ENCODE results near the gene DDR2. TPM values are rescaled to one million over a fixed set of nuclear protein-coding genes. Genes with fewer than 3 reads are reported as not detected.

Gene DDR2
- polyA plus RNA-seq (2012; ENCODE audit: insufficient read length, low read depth) = 88.3 TPM

DNA sequence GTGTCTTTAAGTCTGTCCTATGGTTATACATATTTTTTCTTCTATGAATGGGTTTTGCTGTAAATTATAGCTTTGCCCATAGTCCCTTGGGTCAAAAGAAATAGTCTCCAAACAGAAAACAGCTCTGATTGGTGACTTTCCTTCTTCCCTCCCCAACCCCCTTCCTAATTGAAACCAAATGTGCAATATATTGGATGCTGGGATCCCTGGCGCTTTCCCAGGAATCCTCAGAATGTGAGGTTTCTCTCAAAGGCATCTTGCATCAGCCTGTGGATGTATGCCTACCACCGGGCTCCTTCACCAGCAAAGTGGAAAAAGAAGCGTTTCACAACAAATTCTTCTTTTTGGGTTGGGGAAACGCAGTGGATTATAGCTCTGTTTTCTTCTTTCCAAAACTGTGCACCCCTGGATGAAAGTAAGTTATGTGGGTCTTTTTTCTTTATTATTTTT, at the start of gene DDR2:
DDR2 (plus strand) TSS at position 248 of the 450 bp plus-strand sequence. CDS start 86,600 bp downstream, outside the sequence.
- TF ChIP-seq, protein P1, sequence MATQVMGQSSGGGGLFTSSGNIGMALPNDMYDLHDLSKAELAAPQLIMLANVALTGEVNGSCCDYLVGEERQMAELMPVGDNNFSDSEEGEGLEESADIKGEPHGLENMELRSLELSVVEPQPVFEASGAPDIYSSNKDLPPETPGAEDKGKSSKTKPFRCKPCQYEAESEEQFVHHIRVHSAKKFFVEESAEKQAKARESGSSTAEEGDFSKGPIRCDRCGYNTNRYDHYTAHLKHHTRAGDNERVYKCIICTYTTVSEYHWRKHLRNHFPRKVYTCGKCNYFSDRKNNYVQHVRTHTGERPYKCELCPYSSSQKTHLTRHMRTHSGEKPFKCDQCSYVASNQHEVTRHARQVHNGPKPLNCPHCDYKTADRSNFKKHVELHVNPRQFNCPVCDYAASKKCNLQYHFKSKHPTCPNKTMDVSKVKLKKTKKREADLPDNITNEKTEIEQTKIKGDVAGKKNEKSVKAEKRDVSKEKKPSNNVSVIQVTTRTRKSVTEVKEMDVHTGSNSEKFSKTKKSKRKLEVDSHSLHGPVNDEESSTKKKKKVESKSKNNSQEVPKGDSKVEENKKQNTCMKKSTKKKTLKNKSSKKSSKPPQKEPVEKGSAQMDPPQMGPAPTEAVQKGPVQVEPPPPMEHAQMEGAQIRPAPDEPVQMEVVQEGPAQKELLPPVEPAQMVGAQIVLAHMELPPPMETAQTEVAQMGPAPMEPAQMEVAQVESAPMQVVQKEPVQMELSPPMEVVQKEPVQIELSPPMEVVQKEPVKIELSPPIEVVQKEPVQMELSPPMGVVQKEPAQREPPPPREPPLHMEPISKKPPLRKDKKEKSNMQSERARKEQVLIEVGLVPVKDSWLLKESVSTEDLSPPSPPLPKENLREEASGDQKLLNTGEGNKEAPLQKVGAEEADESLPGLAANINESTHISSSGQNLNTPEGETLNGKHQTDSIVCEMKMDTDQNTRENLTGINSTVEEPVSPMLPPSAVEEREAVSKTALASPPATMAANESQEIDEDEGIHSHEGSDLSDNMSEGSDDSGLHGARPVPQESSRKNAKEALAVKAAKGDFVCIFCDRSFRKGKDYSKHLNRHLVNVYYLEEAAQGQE (IDR thresholded peaks at IDR 0.05; ENCODE audit: insufficient read depth in 1 of 2, low read depth in 2 of 2, low read length in 2 of 2) = peak in 1 of 2 experiments; percentile 63; a peak in 1 of 4 replicates
- TF ChIP-seq FOXP2 (optimal IDR thresholded peaks at IDR 0.05; ENCODE audit: borderline replicate concordance, extremely low read depth, extremely low read length, insufficient read depth) (no peak), TAF1 (IDR thresholded peaks at IDR 0.05; ENCODE audit: borderline replicate concordance, insufficient read depth, low read length) (peak; percentile 98), POLR2AphosphoS5 (IDR thresholded peaks at IDR 0.05; ENCODE audit: low read depth, low read length) (peak; percentile 97), SIN3A (IDR thresholded peaks at IDR 0.05; ENCODE audit: borderline replicate concordance, insufficient read depth, low read length) (peak; percentile 96; the same call in 1 of the 2 replicates)

DNA sequence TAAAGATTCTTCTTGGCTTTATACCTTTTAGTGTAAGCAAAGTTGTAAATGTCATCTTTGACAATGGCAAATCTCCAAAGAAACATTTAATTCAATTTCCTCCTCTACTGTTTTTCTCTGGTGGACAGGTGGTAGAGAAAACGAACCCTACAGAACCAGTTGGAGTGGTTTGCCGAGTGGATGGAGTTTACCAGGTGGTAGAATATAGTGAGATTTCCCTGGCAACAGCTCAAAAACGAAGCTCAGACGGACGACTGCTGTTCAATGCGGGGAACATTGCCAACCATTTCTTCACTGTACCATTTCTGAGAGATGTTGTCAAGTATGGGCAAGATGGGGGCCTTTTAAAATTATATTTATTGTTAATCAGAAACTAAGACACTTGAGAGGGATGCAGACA, 44.9 kb upstream of the DDR2 start:
- no peak for TF ChIP-seq SIN3A (IDR thresholded peaks at IDR 0.05; ENCODE audit: borderline replicate concordance, insufficient read depth, low read length)
- TF ChIP-seq POLR2AphosphoS5 (IDR thresholded peaks at IDR 0.05; ENCODE audit: low read depth, low read length) = no peak
- no peak for TF ChIP-seq TAF1 (IDR thresholded peaks at IDR 0.05; ENCODE audit: borderline replicate concordance, insufficient read depth, low read length)
- TF ChIP-seq, protein P1 (IDR thresholded peaks at IDR 0.05; ENCODE audit: insufficient read depth in 1 of 2, low read depth in 2 of 2, low read length in 2 of 2) = no peak
- TF ChIP-seq FOXP2 (optimal IDR thresholded peaks at IDR 0.05; ENCODE audit: borderline replicate concordance, extremely low read depth, extremely low read length, insufficient read depth) = no peak

DNA sequence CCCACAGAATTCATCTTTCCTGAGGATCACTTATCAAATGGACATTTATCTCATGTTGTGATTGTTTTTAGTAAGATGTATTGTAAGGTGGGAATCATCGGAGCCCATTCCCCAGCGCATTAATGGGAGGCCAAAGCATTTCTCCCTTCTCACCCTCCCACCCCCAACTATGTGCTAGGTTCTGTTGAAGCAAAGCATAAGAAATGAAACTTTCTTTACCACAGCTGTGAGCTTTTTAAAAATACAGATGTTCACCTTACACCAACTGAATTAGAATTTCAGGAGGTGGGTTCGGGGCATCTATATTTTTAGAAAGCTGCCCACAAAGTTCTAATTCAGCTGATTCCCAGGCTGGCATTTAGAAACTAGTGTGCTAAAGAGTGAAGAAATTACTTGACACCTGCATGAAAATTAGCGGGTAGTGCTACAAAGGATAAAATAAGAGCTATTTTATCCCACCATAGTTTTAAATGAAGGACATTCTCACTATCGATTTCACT, 44.5 kb upstream of the DDR2 start:
- TF ChIP-seq POLR2AphosphoS5 (IDR thresholded peaks at IDR 0.05; ENCODE audit: low read depth, low read length) (no peak), SIN3A (IDR thresholded peaks at IDR 0.05; ENCODE audit: borderline replicate concordance, insufficient read depth, low read length) (no peak), TAF1 (IDR thresholded peaks at IDR 0.05; ENCODE audit: borderline replicate concordance, insufficient read depth, low read length) (no peak), FOXP2 (optimal IDR thresholded peaks at IDR 0.05; ENCODE audit: borderline replicate concordance, extremely low read depth, extremely low read length, insufficient read depth) (no peak)
- TF ChIP-seq, protein P1 (IDR thresholded peaks at IDR 0.05; ENCODE audit: insufficient read depth in 1 of 2, low read depth in 2 of 2, low read length in 2 of 2) = no peak

DNA sequence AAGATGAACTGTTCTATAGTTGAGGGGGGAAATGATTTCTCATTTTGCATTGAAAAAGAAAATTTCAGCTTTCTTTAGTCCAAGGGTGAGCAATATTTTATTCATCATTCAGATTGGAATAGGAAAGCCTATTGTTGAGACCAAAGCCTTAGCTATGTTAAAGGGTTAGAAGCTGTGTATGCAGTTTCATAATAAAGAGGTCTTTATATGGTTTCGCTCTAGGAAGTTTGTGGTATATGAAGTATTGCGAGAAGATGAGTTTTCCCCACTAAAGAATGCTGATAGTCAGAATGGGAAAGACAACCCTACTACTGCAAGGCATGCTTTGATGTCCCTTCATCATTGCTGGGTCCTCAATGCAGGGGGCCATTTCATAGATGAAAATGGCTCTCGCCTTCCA, 42.2 kb upstream of the DDR2 start:
- no peak for TF ChIP-seq FOXP2 (optimal IDR thresholded peaks at IDR 0.05; ENCODE audit: borderline replicate concordance, extremely low read depth, extremely low read length, insufficient read depth)
- TF ChIP-seq TAF1 (IDR thresholded peaks at IDR 0.05; ENCODE audit: borderline replicate concordance, insufficient read depth, low read length) = no peak
- no peak for TF ChIP-seq POLR2AphosphoS5 (IDR thresholded peaks at IDR 0.05; ENCODE audit: low read depth, low read length)
- TF ChIP-seq, protein P1 (IDR thresholded peaks at IDR 0.05; ENCODE audit: insufficient read depth in 1 of 2, low read depth in 2 of 2, low read length in 2 of 2) = no peak
- no peak for TF ChIP-seq SIN3A (IDR thresholded peaks at IDR 0.05; ENCODE audit: borderline replicate concordance, insufficient read depth, low read length)

Measured in PFSK-1 (cell line).